IPS-NIHi7 (cell line): ENCODE measurements around the gene PYM1.
"Not testable (repeated sequence)": the region's sequence is repeated elsewhere in the genome, so short reads cannot be mapped to it uniquely, and the experiment has no call there.

Experiments
- DNase-seq: peaks from one replicate; pipeline ENCODE4 v3.0.0; 2012; ENCODE audit warnings: mixed read lengths; ENCODE audit errors: extremely low spot score

The PYM1 gene

GRCh38 chr12:55912908-55913307 lies 14.8 kb downstream of the PYM1 start:
- DNase-seq: no peak

DNA sequence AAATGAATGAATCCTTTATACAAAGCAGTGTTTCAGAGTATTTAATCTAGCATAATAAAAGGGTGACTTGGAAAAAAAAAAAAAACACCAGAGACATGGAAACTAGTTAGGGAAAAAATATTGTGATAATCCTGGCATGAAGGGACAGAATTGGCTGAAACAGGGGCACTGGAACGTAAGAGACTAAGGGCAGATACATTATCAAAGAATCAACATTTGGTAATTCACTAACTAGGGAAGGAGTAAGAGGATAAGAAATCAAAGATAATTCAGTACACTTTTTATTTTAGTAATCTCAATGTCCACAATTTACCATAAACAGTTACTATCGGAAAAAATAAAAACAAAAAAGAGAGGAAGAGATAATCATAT lies 18.2 kb downstream of the PYM1 start:
- DNase-seq: no peak

GRCh38 chr12:55908726-55909512 lies 18.8 kb downstream of the PYM1 start:
- DNase-seq: no peak

DNA sequence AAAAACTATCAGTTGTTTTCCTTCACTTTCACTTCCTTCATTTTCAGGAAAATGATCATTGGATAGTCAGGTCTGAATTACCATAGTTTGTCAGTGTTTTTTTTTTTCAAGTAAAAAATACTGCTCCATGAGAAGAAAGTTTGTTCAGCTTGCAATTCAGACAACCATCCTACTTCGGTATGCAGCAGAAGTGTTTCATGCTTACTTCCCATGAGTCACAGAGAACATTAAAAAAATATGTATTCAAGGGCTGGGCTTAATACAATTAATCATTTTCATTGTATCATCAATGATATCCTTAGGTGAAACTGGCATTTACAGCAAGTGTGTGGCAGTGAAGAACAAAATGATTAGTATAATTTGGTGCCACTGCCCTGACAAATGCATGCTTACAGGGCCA lies 21.6 kb downstream of the PYM1 start:
- DNase-seq: no peak

DNA sequence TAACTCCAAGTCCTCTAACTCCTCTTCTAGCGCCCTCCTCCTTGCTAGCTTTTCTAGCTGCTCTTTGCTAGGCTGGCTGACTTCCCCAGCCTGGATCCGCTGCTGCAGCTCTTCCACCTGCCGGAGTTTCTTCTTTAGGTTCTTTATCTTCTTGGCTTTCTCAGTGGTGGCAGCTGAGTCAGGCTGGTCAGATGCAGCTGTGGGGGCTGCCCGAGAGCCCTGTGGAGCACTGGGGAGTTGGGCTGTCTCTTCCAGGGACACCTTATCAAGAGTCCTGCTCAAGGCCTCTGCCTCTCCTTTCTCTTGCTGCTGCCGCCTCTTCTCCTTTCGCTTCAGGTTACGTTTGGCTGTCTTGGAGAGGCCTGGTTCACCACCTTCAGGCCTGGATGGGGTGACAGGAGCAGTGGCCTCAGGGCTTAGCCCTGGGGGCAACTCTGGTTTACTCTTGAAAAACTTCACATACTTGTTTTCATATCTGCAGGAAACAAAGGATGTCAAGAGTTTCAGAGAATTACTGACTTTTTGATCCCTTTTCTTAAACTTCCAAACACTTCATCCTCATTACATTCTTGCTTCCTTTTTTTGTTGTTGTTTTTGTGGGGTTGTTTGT lies 25.7 kb downstream of the PYM1 start:
- DNase-seq: no peak

DNA sequence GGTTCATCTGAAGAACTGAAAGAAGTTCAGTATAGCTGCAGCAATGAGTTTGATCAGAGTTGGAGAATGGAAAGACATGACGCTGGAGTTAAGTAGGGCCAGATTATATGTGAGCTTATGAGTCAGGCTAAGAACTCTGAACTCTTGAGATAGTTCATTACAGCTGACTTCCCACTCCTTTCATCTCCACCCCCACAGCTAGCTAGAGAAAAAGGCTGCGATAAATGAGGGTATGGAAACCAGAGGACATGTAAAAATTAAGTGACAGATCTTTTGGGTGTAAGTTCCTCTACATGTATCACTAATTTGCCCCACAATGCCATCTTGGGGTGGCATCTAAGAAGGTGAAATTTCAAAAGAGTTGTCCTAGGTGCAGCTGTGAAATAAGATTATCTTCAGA lies 28.6 kb downstream of the PYM1 start:
- DNase-seq: no peak

DNA sequence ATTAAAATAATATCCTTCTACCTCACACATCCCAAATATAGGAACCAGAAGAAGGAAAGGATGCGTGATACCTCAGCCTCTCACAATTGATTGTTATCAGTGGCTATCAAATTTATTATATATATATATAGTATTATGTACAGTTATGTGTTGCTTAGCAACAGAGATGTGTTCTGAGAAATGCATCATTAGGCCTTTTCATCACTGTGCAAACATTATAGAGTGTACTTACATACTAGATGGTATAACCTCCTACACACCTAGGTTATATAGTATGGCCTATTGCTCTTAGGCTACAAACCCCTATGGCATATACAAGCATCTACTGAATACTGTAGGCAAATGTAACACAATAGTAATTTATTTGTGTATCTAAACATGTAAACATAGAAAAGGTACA lies 34.0 kb downstream of the PYM1 start:
- no peak for DNase-seq

DNA sequence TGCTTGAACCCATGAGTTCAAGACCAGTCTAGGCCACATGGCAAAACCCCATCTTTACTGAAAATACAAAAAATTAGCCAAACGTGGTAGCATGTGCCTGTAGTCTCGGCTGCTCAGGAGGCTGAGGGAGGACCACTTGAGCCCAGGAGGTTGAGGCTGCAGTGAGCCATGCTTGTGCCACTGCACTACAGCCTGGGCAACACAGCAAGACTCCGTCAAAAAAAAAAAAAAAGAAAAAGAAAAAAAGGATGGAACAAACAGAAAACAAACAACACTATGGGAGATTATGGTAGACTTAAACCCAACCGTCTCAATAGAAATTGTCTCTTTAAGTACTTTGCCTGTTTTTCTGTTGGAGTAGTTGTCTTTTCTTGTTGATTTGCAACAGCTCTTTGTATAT lies 36.4 kb downstream of the PYM1 start:
- DNase-seq: no peak

DNA sequence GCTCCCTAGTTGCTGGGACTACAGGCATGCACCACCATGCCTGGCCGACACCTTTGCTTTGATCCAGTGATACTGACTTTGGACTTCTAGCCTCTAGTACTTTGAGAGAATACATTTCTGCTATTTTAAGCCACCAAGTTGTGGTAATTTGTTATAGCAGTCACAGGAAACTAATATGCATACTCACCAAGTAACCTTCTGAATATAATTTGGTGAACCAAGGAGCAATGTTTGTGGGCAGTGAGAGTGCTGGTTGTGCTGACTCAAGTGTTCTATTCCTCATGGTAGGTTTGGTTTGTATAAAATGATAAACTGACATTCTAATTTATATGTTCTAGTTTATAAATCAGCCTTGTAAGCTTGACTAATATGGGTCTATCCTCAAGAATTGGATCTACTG lies 42.6 kb downstream of the PYM1 start:
- DNase-seq: no peak

- DNase-seq: no peak
These were observed 49.9 kb downstream of the PYM1 start for GRCh38 chr12:55877824-55878223.

DNA sequence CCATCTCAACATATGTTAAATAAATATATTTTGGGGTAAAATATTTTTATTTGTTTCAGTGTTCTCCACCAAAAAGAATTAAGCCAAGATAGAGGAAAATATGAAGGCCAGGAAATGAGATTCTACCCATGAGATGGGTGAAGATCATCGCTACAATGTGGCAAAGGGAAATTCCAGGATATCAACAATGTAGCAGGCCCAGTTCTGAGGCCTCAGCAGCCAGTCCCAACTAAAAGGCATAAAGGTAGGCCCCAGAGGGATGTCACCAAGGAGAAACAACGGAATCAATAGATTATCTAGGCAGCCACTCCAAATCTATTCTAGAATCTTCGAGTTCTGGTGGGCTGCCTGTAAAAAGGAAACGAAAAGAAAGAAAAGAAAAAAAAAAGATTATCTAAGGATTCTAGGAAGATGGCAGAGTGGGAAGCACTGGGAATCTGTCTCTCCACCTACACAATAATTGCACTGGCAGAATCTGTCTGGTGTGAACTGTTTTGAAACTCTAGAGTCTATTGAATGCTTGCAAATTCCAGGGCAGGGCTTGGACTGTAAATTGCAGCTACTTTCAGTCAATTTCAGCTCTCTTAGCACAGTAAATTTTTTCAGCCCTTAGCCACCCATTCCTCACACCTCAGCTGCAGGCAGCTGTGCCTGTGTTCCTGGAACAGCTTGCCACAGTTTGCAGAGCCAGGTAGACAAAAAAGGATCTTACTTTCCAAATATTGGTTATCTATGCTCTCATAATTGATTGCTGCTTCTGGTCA lies 51.8 kb downstream of the PYM1 start:
- no peak for DNase-seq

- no peak for DNase-seq
These were observed 53.3 kb downstream of the PYM1 start for GRCh38 chr12:55874443-55874842.

DNA sequence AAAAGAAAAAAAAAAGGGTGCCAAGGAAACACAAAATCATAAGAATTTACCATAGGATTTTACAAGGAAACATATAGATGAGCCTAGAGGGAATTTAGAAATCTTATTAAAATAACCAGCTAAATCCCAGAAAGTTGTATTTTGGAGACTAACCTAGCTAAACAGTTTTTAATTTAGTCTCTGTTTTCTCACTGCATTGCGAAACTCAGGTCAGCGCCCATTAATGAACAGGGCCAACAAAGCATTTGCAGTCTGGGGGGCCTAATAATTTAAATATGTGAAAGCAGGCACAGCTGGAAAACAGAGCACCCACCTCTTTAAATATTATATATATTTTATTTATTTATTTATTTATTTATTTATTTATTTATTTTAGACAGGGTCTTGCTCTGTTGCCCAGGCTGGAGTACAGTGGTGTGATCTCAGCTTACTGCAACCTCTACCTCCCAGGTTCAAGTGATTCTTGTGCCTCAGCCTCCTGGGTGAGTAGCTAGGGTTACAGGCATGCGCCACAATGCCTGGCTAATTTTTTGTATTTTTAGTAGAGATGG lies 61.2 kb downstream of the PYM1 start:
- DNase-seq: not testable (repeated sequence)

DNA sequence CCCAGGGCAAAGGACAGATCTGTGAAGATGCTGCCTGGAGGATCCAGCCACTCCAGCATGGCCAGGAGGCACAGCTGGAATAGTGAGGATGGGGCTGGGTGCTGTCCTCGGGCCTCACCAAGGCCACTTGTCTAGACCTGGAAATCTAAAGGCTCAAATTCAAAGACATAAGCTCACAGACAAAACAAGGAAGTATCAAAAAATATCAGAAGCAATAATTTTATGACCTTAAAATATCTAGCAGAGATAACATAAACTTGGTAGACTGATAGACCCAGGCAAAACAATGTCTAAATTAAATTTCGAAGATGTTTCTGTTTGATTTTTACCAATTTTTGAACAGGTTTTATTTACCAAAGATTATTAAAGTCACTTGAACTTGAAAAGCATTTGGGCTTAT lies 62.4 kb downstream of the PYM1 start:
- no peak for DNase-seq

DNA sequence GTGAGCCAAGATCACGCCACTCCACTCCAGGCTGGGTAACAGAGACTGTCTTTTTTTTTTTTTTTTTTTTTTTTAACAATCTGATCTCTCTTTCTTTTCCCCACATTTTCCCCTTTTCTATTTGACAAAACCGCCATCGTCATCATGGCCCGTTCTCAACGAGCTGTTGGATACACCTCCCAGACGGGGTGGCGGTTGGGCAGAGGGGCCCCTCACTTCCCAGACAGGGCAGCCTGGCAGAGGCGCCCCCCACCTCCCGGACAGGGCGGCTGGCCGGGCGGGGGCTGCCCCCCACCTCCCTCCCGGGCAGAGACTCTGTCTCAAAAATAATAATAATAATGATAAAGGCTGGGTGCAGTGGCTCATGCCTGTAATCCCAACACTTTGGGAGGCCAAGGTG lies 64.8 kb downstream of the PYM1 start:
- DNase-seq: not testable (repeated sequence)

- DNase-seq: no peak
These were observed 65.4 kb downstream of the PYM1 start for GRCh38 chr12:55862286-55862685.

DNA sequence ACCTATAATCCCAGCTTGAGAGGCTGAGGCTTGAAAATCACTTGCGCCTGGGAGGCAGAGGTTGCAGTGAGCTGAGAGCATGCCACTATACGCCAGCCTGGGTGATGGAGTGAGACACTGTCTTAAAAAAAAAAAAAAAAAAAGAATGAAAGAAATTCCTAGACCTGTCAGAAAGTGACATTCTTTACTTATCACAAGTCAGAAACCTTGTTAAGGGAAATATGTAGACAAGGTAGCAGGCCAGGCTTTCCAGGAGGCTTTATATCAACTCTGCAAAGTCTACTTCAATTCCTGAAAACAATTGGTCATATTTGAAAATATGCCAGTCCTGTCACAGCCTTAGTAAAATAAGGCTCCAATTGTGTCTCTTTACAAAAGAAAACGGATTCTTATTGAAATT lies 65.8 kb downstream of the PYM1 start:
- DNase-seq: no peak

DNA sequence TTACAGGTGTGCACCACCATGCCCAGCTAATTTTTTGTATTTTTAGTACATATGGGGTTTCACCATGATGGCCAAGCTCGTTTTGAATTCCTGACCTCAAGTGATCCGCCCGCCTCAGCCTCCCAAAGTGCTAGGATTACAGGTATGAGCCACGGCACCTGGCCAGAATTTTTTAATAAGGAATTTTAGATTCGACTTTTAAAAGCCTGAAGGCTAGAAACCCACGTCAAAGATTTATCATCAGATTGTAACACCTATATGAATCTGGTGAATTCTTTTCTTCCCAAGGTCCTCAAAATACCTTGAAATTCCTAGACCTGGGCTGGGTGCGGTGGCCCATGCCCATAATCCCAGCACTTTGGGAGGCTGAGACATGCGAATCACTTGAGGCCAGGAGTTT lies 66.3 kb downstream of the PYM1 start:
- DNase-seq: no peak

GRCh38 chr12:55852740-55853139 lies 75.0 kb downstream of the PYM1 start:
- no peak for DNase-seq
